Adrenal gland (tissue), 5 donors: Measurements from ENCODE around the gene TMEM163.

ENCODE experiments used
- CTCF ChIP-seq, 6 experiments: fragments of 450-650 bp in 4 of 6; fragments of 200-600 bp in 2 of 6; sonication (generic) in 1 of 6; IDR thresholded peaks; 1 replicate in 5 of 6; 2 replicates in 1 of 6; pipeline versions ENCODE4 v1.5.1 to v1.8.0; 2016 to 2021; ENCODE audit warnings: antibody characterized with exemption in 6 of 6, mild to moderate bottlenecking in 2 of 6, moderate library complexity in 1 of 6
- POLR2A ChIP-seq, 2 donors: fragments of 450-650 bp; IDR thresholded peaks; one replicate each; pipeline ENCODE4 v1.6.1; 2017; ENCODE audit warnings: antibody characterized with exemption in 2 of 2, mild to moderate bottlenecking in 2 of 2, moderate library complexity in 1 of 2
- donor health status: DM: no; HTN: no; CAD: no.

GRCh38 chr2:134706587-134707329 lies 12.0 kb downstream of the TMEM163 start:
- TF ChIP-seq CTCF (IDR thresholded peaks at IDR 0.05) (no peak), POLR2A (IDR thresholded peaks at IDR 0.05) (no peak)
